Activated CD8-positive, alpha-beta T cell treated with anti-CD3 and anti-CD28 coated beads, Interleukin-2, amount 10 ng/mL, durations not matched to agents 7 days and 5 days (primary cell): ENCODE measurements around the gene USP17L25. TPM values are rescaled to one million over a fixed set of nuclear protein-coding genes. Genes with fewer than 3 reads are reported as not detected.
"Not testable (repeated sequence)": the region's sequence is repeated elsewhere in the genome, so short reads cannot be mapped to it uniquely, and the experiment has no call there.

ENCODE experiments used
- ATAC-seq: fragments of 150-1000 bp; cut with Tn5 transposase; one replicate; pipeline ENCODE4 v1.10.0; 2021; ENCODE audit warnings: moderate library complexity
- CTCF ChIA-PET: fragments of 350-600 bp; sonication (Branson Sonifier 250); formaldehyde crosslinking; loops from one replicate; lab custom pipeline; 2021; ENCODE audit warnings: antibody characterized with exemption; lab: Charles Lee
- POLR2A ChIA-PET: fragments of 350-600 bp; sonication (Branson Sonifier 250); formaldehyde crosslinking; loops from one replicate; lab custom pipeline; 2021; ENCODE audit warnings: antibody characterized with exemption; lab: Charles Lee
- DNase-seq: peaks from one replicate; pipeline ENCODE4 v3.0.0-alpha.2; 2020
- H3K27ac Mint-ChIP-seq: one replicate; pipeline ENCODE4 v1.8.0; 2021; ENCODE audit warnings: mild to moderate bottlenecking, mixed read lengths
- H3K27me3 Mint-ChIP-seq: one replicate; pipeline ENCODE4 v1.8.0; 2021; ENCODE audit warnings: low read depth, mixed read lengths
- H3K36me3 Mint-ChIP-seq: one replicate; pipeline ENCODE4 v1.8.0; 2021; ENCODE audit warnings: low read depth, mixed read lengths
- H3K4me1 Mint-ChIP-seq: one replicate; pipeline ENCODE4 v1.8.0; 2021; ENCODE audit warnings: low read depth, mixed read lengths
- H3K4me3 Mint-ChIP-seq: one replicate; pipeline ENCODE4 v1.8.0; 2021; ENCODE audit warnings: mild to moderate bottlenecking, mixed read lengths
- H3K9me3 Mint-ChIP-seq: one replicate; pipeline ENCODE4 v1.8.0; 2022; ENCODE audit warnings: mixed read lengths; ENCODE audit not compliant: insufficient read depth
- total RNA-seq, 2 experiments: library from RNA; stranded (reverse); gene quantifications; one replicate each; pipeline ENCODE4 v1.2.3, GENCODE V29; 2021

Gene USP17L25, protein sequence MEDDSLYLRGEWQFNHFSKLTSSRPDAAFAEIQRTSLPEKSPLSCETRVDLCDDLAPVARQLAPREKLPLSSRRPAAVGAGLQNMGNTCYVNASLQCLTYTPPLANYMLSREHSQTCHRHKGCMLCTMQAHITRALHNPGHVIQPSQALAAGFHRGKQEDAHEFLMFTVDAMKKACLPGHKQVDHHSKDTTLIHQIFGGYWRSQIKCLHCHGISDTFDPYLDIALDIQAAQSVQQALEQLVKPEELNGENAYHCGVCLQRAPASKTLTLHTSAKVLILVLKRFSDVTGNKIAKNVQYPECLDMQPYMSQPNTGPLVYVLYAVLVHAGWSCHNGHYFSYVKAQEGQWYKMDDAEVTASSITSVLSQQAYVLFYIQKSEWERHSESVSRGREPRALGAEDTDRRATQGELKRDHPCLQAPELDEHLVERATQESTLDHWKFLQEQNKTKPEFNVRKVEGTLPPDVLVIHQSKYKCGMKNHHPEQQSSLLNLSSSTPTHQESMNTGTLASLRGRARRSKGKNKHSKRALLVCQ
- not detected for total RNA-seq

DNA sequence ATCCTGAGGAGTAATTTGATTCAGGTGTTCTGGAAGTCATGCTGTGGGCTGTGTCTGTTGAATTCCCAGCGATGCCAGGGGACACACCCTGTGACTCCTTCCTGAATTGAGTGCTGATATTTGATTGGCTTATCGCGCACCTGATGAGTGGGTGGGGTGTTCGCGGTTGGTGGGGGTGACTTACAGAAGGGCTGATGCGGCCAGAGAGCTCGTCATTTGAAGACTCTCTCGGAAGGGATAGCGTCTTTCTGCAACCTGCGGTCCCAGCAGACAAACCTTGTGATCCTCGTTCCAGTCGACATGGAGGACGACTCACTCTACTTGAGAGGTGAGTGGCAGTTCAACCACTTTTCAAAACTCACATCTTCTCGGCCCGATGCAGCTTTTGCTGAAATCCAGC, at the start of gene USP17L25:
Gene USP17L25, plus strand, starts transcription at position 301 of the 400 bp plus-strand sequence. Its CDS starts 0 bp downstream, at position 301.
- H3K27ac Mint-ChIP-seq, H3K36me3 Mint-ChIP-seq, H3K27me3 Mint-ChIP-seq, H3K4me1 Mint-ChIP-seq, CTCF ChIA-PET, DNase-seq, POLR2A ChIA-PET, ATAC-seq, H3K4me3 Mint-ChIP-seq, H3K9me3 Mint-ChIP-seq: not testable (repeated sequence)

DNA sequence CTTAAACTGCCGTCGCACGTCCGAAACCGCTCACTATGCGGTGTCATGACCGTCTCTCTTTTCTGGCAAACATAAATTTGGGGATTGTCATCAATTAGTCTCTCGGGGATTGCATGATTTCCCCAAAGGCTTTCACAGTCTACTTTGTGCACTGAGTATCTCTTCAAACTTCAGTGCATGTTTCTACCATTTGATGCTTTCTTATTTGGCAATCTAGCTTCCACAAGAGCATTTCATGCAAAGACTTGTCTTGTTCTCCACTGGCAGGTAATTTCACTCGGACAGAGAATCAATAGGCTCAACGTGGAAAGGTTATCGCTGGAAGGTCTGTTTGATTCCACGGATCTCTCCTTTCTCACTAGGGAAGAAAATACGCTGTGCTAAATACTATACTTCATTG, 5.5 kb upstream of the USP17L25 start:
- not testable (repeated sequence) for H3K4me3 Mint-ChIP-seq

DNA sequence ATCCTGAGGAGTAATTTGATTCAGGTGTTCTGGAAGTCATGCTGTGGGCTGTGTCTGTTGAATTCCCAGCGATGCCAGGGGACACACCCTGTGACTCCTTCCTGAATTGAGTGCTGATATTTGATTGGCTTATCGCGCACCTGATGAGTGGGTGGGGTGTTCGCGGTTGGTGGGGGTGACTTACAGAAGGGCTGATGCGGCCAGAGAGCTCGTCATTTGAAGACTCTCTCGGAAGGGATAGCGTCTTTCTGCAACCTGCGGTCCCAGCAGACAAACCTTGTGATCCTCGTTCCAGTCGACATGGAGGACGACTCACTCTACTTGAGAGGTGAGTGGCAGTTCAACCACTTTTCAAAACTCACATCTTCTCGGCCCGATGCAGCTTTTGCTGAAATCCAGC, 4.8 kb upstream of the USP17L25 start, which contains the start of gene USP17L24:
Gene USP17L24, plus strand, starts transcription at position 301 of the 400 bp plus-strand sequence. Its CDS starts 0 bp downstream, at position 301.
- POLR2A ChIA-PET, ATAC-seq, H3K9me3 Mint-ChIP-seq, H3K4me1 Mint-ChIP-seq, CTCF ChIA-PET, H3K36me3 Mint-ChIP-seq, H3K4me3 Mint-ChIP-seq, DNase-seq, H3K27ac Mint-ChIP-seq, H3K27me3 Mint-ChIP-seq: not testable (repeated sequence)

More for the DNA sequence above, 5.5 kb upstream of the USP17L25 start:
- POLR2A ChIA-PET, ATAC-seq, H3K36me3 Mint-ChIP-seq, CTCF ChIA-PET, H3K9me3 Mint-ChIP-seq, DNase-seq, H3K4me1 Mint-ChIP-seq, H3K27ac Mint-ChIP-seq, H3K27me3 Mint-ChIP-seq: not testable (repeated sequence)

DNA sequence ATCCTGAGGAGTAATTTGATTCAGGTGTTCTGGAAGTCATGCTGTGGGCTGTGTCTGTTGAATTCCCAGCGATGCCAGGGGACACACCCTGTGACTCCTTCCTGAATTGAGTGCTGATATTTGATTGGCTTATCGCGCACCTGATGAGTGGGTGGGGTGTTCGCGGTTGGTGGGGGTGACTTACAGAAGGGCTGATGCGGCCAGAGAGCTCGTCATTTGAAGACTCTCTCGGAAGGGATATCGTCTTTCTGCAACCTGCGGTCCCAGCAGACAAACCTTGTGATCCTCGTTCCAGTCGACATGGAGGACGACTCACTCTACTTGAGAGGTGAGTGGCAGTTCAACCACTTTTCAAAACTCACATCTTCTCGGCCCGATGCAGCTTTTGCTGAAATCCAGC, 4.6 kb downstream of the USP17L25 start, which contains the start of gene USP17L26:
Gene USP17L26, plus strand, starts transcription at position 301 of the 400 bp plus-strand sequence. Its CDS starts 0 bp downstream, at position 301.
- H3K9me3 Mint-ChIP-seq, H3K4me1 Mint-ChIP-seq, CTCF ChIA-PET, H3K4me3 Mint-ChIP-seq, POLR2A ChIA-PET, H3K27me3 Mint-ChIP-seq, DNase-seq, ATAC-seq, H3K27ac Mint-ChIP-seq, H3K36me3 Mint-ChIP-seq: not testable (repeated sequence)

DNA sequence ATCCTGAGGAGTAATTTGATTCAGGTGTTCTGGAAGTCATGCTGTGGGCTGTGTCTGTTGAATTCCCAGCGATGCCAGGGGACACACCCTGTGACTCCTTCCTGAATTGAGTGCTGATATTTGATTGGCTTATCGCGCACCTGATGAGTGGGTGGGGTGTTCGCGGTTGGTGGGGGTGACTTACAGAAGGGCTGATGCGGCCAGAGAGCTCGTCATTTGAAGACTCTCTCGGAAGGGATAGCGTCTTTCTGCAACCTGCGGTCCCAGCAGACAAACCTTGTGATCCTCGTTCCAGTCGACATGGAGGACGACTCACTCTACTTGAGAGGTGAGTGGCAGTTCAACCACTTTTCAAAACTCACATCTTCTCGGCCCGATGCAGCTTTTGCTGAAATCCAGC, 9.4 kb downstream of the USP17L25 start, which contains the start of gene USP17L5:
Gene USP17L5, plus strand, starts transcription at position 301 of the 400 bp plus-strand sequence. Its CDS starts 0 bp downstream, at position 301.
- DNase-seq, H3K4me1 Mint-ChIP-seq, POLR2A ChIA-PET, H3K27me3 Mint-ChIP-seq, H3K27ac Mint-ChIP-seq, ATAC-seq, H3K36me3 Mint-ChIP-seq, CTCF ChIA-PET, H3K9me3 Mint-ChIP-seq, H3K4me3 Mint-ChIP-seq: not testable (repeated sequence)

DNA sequence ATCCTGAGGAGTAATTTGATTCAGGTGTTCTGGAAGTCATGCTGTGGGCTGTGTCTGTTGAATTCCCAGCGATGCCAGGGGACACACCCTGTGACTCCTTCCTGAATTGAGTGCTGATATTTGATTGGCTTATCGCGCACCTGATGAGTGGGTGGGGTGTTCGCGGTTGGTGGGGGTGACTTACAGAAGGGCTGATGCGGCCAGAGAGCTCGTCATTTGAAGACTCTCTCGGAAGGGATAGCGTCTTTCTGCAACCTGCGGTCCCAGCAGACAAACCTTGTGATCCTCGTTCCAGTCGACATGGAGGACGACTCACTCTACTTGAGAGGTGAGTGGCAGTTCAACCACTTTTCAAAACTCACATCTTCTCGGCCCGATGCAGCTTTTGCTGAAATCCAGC, 14.1 kb downstream of the USP17L25 start, which contains the start of gene USP17L27:
Gene USP17L27, plus strand, starts transcription at position 301 of the 400 bp plus-strand sequence. Its CDS starts 0 bp downstream, at position 301.
- H3K36me3 Mint-ChIP-seq, CTCF ChIA-PET, H3K9me3 Mint-ChIP-seq, H3K4me3 Mint-ChIP-seq, POLR2A ChIA-PET, H3K27ac Mint-ChIP-seq, H3K4me1 Mint-ChIP-seq, H3K27me3 Mint-ChIP-seq, DNase-seq, ATAC-seq: not testable (repeated sequence)

DNA sequence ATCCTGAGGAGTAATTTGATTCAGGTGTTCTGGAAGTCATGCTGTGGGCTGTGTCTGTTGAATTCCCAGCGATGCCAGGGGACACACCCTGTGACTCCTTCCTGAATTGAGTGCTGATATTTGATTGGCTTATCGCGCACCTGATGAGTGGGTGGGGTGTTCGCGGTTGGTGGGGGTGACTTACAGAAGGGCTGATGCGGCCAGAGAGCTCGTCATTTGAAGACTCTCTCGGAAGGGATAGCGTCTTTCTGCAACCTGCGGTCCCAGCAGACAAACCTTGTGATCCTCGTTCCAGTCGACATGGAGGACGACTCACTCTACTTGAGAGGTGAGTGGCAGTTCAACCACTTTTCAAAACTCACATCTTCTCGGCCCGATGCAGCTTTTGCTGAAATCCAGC, 18.9 kb downstream of the USP17L25 start, which contains the start of gene USP17L28:
Gene USP17L28, plus strand, starts transcription at position 301 of the 400 bp plus-strand sequence. Its CDS starts 0 bp downstream, at position 301.
- H3K27me3 Mint-ChIP-seq, H3K9me3 Mint-ChIP-seq, DNase-seq, H3K36me3 Mint-ChIP-seq, H3K4me3 Mint-ChIP-seq, ATAC-seq, POLR2A ChIA-PET, H3K4me1 Mint-ChIP-seq, H3K27ac Mint-ChIP-seq, CTCF ChIA-PET: not testable (repeated sequence)

DNA sequence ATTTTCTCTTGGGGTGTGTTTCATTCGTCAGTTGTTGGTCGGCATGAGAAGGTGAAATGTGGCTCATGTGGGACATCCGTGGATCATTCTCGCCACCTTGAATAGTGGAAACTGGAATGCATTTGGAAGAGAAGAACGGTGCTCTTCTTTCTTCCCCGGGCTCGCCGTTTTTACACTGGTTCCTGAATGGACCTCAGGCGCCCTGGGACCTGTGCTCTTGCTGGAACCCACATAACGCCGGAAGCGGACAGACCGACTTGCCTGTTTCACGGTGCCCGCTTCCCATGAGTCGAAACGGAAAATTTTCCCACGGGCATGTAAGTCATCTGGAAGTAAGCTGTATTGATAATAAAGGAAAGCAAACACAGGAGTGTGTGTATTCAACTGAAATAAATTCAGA, 21.2 kb downstream of the USP17L25 start:
- H3K36me3 Mint-ChIP-seq, H3K4me1 Mint-ChIP-seq, POLR2A ChIA-PET, H3K4me3 Mint-ChIP-seq, H3K27ac Mint-ChIP-seq, ATAC-seq, CTCF ChIA-PET, H3K27me3 Mint-ChIP-seq, DNase-seq, H3K9me3 Mint-ChIP-seq: not testable (repeated sequence)

DNA sequence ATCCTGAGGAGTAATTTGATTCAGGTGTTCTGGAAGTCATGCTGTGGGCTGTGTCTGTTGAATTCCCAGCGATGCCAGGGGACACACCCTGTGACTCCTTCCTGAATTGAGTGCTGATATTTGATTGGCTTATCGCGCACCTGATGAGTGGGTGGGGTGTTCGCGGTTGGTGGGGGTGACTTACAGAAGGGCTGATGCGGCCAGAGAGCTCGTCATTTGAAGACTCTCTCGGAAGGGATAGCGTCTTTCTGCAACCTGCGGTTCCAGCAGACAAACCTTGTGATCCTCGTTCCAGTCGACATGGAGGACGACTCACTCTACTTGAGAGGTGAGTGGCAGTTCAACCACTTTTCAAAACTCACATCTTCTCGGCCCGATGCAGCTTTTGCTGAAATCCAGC, 23.6 kb downstream of the USP17L25 start, which contains the start of gene USP17L29:
Gene USP17L29, plus strand, starts transcription at position 301 of the 400 bp plus-strand sequence. Its CDS starts 0 bp downstream, at position 301.
- CTCF ChIA-PET, H3K4me3 Mint-ChIP-seq, H3K27ac Mint-ChIP-seq, H3K36me3 Mint-ChIP-seq, H3K9me3 Mint-ChIP-seq, POLR2A ChIA-PET, H3K27me3 Mint-ChIP-seq, H3K4me1 Mint-ChIP-seq, DNase-seq, ATAC-seq: not testable (repeated sequence)

DNA sequence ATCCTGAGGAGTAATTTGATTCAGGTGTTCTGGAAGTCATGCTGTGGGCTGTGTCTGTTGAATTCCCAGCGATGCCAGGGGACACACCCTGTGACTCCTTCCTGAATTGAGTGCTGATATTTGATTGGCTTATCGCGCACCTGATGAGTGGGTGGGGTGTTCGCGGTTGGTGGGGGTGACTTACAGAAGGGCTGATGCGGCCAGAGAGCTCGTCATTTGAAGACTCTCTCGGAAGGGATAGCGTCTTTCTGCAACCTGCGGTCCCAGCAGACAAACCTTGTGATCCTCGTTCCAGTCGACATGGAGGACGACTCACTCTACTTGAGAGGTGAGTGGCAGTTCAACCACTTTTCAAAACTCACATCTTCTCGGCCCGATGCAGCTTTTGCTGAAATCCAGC, 33.1 kb downstream of the USP17L25 start, which contains the start of gene USP17L30:
Gene USP17L30, plus strand, starts transcription at position 301 of the 400 bp plus-strand sequence. Its CDS starts 0 bp downstream, at position 301.
- POLR2A ChIA-PET, H3K4me3 Mint-ChIP-seq, H3K4me1 Mint-ChIP-seq, CTCF ChIA-PET, H3K36me3 Mint-ChIP-seq, DNase-seq, H3K27me3 Mint-ChIP-seq, ATAC-seq, H3K27ac Mint-ChIP-seq, H3K9me3 Mint-ChIP-seq: not testable (repeated sequence)

DNA sequence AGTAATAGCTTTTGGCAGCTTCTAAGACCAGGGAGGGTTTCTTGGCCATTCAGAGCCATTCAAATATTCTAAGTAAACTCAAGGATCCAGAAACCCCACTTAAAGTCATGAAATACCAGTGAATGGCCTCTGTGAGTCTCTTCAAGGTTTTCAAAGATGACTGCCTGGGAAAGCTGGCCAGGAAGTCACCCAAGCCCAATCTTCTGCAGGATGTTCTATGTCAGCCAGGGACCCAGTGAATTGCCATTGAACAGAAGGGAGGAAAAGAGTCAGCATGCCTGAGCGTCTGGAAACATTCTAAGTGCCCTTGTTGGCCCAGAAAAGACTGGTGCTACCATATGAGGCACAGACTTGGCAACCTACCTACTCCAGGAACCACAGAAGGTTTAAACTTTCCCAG, 50.2 kb downstream of the USP17L25 start:
- H3K4me1 Mint-ChIP-seq, ATAC-seq, H3K9me3 Mint-ChIP-seq, H3K27me3 Mint-ChIP-seq, H3K36me3 Mint-ChIP-seq, DNase-seq, H3K27ac Mint-ChIP-seq, POLR2A ChIA-PET, CTCF ChIA-PET, H3K4me3 Mint-ChIP-seq: not testable (repeated sequence)
